GM21723 (cell line): ENCODE results near the gene FCGBP.

Experiments used
- ATAC-seq: cut with Tn5 transposase; IDR thresholded peaks from one replicate; pipeline ENCODE4 v1.9.1; 2021; ENCODE audit warnings: mild to moderate bottlenecking, moderate library complexity; ENCODE audit not compliant: unreplicated experiment

The FCGBP gene

DNA sequence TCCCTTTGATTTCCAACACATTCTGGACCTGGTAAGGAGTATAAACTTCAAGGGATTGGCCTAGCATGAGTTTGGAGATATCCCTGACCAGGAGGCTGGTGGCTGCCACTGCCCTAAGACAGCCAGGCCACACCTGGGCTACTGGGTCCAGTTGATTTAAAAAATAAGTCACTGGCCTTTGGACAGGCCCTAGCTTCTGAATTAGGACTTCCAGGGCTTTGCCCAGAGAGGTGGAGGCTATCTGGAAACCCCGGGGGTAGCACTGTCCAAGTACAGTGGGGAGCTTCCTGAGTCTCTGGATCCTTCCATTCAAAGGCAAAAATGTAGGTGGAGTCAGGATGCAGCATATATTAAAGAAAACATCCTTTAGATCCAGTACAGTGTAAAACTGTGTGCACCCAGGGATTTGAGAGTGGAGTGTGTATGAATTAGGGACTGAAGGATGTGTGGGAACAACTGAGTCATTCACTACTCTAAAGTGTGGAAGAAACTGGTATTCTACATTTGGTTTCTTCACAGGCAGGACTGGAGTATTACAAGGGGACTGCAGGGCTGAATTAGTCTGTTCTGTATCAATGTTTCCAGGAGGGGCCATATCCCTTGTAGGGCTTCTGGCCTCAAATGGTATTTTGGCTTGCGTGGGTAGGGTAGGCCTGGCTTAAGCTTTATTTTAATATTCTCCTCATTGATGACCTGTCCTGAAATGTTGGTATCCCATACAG lies 14.8 kb upstream of the FCGBP start:
- ATAC-seq = no peak

DNA sequence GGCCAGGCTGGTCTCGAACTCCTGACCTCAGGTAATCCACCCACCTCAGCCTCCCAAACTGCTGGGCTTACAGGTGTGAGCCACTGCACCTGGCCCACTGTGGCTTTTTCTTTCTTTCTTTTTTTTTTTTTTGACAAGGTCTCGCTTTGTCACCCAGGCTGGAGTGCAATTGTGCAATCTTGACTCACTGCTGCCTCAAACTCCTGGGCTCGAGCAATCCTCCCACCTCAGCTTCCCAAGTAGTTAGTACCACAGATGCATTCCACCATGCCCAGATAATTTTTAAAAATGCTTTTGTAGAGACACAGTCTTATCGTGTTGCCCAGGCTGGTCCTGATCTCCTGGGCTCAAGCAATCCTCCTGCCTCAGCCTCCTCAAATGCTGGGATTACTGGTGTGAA lies 12.1 kb upstream of the FCGBP start:
- no peak for ATAC-seq

DNA sequence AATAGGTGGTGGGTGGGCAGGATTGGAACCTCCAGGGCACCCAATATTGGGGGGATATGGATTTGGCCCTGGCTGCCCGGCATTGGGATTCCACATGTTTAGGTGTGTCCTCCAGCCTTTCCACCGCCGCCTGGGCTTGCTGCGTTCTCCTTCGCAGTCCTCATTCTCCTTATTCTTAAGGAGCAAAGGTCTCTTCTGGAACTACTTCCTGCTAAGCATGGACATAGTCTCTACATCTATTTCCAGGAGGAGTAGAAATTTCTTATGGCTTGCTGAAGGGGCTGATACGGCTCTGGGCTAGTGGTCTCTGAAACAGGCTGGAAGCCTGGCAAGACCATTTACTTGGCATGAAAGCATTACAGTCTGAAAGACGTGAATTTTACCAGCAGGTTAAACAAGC lies 9.2 kb upstream of the FCGBP start:
- ATAC-seq = no peak

DNA sequence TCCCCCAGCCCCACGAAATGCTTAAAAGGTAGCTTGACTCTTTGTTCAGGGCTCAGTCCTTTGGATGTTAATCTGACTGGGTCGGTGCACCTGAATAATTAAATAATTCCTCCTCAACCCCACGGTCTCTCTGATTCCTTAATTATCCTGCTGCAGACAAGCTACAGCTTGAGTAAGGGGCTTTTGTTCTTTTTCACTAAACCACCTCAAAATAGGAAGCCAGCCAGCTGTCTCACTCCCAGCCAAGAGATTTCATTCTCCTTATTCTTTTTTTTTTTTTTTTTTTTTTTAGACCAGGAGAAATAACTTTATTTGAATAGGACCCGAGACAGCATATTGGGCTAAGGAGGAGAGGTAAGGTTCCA lies 7.9 kb upstream of the FCGBP start:
- ATAC-seq = no peak

DNA sequence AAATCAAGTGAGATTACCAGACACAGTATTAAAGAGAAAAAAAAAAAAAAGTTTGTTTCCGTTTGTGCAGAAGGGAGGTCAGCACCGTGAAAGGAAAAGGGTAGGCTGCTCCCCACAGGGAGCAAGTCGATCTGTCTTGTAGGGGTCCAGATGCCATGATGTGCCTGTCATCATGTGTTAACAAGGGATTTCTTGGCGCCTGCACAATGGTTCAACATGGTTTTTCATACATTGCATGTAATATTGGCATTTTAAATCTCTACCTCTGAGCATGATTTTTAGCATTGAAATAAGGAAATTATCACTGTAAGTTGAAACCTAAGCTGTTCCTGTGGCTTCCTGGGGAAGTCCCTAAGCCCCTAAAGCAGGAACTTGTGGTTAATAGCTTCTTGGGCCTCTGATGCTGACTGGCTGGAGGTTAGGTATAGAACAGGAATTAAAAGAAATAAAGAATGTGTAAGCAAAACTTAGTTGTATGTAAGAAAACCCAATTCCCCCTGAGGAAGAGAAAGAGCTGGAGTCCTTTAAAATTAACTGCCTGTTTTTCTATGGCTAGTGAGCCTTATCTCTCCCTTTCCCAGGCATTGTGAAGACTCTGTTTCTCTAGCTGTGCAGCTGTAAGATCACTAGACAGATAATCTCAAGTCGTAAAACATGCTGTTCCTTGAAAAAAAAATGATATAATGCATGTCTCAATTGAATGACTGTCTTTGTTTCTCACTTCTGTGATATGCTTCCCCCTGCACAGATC lies 7.4 kb upstream of the FCGBP start:
- peak; percentile 81 for ATAC-seq

DNA sequence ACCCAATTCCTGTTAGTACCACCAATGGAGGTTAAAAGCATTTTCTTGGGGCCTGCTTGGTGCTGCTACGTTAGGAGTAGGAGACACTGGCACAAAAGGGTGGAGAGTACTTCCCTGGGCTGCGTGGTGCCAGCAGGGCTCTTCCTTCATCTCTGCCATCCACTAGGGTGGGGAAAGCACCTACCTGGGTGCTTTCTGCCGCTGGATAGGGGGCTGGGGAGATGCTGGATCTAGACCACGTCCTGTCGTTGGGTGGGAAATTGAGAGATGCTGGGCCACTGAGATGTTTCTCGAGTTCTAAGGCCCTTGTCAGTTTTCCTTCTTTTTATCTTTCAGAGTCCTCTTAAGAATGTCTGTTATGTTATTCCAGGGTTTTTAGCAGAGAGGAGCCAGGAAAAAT lies 6.7 kb upstream of the FCGBP start:
- no peak for ATAC-seq

DNA sequence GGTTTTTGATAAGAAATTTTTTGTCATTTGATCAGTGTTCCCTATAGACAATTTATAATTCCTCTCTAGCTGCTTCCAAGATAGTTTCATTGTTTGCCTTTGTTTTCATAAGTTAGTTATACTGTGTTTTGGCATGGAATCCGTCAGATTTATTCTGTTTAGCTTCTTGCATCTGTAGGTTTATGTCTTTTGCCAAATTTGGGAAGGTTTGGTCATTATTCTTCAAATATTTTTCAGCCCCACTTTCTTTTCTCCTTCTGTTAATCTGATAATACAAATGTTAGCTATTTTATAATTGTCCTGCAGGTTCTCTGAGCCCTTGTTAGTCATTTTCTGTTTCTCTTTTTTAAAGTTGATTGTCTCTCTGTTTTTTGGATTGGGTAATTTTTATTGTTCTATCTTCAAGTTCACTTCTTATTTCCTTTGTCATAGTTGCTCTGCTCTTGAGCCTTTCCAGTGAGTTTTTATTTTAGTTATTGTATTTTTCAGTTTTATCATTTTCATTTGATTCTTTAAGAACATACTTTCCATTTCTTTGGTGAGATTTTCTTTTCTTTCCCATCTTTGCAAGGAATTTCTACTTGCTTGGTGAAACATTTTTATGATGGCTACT lies 5.9 kb upstream of the FCGBP start:
- no peak for ATAC-seq

DNA sequence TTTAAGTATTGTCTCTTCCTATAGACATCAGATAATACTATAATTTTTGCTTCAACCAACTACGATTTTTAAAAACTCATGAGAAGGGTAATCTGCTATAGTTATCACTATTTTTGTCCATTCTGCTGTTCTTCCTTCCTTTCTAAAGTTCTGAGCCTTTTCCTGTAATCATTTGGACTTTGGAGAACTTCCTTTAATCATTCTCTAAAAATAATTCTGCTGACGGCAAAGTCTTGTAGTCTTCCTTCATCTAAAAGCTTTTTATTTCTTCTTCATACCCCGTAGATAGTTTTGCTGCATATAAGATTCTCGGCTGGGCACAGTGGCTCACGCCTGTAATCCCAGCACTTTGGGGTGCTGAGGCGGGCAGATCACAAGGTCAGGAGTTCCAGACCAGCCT lies 5.1 kb upstream of the FCGBP start:
- ATAC-seq = no peak

DNA sequence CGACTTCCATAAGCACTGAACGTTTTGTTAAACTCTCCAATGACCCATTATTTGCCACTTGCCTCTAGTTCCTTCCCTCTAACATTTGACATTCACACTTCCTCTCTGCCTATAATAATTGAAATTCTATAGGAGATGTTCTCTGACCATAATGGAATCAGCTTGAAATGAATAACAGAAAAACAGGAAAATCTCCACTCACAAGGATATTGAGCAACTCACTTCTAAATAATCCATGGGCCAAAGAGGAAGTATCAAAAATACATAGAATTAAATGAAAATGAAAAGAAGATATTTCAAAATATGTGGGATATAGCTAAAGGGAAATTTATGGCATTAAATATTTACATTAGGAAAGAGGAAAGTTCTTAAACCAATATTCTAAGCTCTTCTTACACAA lies 3.4 kb upstream of the FCGBP start:
- no peak for ATAC-seq

DNA sequence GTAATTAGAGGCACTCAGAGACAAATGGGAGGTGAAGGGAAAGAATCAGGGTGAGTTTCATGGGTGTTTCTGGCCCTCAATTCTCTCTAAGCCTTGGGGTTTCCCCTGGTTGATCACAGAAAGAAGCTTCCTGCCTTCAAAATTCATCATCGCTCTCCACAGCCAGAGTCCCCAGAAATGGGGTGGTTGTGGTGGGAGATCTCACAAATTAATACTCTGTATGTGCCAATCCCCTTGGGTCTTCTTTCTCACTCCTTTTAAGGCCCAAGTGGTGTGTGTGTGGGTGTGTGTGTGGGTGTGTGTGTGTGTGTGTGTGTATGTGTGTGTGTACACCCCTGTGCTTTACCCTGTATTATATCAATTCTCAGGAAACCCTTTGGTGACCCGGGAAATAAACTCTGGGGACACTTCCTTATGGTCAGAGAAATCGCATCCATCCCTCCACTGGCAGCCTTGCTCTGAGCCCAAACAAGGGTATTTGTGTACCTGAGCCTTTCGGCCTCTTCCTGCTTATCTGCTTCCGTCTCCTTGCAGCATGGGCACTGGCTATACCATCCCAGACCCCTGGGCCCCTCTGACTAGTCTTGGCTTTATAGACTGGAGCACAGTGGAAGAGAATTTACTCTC lies 2.8 kb upstream of the FCGBP start:
- ATAC-seq = no peak

DNA sequence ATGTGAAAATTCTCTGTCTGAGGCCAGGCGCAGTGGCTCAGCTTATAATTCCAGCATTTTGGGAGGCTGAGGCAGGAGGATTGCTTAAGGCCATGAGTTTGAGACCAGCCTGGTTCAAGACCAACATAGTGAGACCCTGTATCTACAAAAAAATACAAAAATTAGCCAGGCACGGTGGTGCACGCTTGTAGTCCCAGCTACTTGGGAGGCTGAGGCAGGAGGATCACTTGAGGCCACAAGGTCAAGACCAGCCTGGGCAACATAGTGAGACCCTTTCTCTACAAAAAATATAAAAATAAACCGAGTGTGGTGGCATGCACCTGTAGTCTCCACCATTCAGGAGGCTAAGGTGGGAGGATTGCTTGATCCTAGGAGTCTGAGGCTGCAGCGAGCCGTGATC lies 2.2 kb upstream of the FCGBP start:
- no peak for ATAC-seq

DNA sequence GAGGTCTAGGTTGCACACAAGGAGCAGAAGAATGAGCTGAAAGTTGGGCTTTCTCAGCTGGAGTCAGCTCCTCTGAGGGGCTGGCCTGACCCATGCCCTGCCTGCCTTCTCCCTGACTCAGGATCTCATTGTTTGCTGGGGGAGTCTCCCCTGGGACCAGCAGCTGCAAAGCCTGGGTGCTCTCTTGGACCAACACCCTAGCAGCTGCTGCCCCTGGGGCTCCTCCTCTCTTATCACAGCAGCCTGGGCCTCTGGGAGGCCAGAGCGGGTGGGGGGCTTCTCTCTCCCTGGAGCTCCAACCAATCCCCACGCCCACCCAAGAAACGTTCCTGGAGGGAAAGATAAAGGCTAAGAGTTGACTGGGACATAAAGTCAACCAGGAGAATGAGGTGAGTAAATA lies 1.6 kb upstream of the FCGBP start:
- ATAC-seq = no peak

DNA sequence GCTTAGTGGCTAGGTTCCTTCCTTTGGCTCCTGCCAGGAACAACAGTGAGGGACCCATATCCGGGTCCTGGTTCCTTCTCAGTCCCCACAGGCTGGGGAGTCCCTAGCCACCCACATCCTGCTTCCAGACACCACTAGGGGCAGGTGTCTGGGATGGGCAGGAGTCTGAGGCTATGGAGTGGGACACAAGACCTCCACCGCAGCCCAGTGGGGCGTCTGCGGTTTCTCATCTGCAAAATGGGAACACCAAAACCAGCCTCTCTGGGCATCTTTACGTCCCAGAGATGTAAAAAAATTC lies 879 bp upstream of the FCGBP start:
- ATAC-seq = no peak

DNA sequence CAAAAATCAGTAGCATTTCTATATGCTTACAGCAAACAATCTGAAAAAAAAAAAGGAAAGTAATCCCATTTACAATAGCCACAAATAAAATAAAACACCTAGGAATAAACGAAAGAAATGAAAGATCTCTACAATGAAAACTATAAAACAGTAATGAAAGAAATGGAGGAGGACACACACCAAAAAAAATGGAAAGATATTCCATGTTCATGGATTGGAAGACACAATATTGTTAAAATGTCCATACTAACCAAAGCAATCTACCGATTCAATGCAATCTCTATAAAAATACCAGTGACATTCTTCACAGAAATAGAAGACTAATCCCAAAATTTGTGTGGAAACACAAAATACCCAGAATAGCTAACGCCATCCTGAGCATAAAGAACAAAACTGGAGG lies 4.7 kb downstream of the FCGBP start:
- ATAC-seq = no peak

DNA sequence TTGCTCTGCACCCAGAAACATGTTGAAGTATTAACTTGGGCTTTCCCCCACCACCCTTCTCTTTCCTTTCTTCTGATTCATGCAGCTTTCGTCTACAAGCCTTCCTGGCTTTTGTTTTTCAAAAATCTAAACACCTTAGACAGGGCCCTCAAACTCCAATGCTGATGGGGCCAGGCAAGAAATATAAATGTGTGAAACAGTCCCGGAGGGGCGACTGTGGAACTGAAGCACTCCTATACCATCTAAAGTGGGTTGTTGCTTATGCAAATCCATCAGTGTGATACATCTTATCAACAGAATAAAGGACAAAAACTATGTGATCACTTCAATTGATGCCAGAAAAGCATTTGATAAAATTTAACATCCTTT lies 6.1 kb downstream of the FCGBP start:
- no peak for ATAC-seq

DNA sequence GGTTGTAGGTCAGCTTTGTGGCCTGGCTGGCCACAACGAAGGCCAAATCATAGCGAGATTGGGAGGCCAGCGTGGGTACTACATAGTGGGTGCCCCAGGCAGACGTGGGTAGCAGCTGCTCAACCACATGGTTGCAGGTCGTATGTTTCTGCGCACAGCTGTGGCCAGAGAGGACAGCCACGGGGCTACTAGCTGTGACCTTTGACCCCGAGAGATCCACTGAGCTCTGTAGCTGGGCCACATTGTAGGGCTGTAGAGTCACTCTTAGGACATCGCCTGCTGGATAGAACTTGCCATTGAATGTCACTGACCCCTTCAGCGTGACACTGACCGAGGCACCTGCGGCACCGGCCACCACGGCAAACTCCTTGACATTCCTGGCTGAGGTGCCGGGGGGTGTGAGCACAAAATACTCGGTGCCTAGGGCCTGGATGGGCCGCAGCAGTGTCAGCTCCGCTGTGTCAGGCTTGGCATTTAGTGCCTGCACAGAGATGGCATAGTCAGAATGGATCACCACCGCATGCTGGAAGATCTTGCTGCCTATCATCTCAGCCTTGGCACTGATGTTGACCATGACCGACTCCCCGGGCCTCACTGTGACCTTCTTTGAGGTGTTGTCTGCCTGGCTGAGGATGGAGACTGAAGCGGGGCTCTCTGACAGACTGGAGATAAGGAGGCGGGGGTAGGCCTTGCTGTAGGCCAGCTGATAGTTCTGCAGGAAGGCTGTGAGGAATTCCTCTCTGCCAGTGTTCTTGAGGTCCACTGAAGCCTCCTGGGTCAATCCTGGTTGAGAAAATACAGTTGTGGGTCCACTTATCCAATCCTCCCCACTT lies 6.7 kb downstream of the FCGBP start:
- no peak for ATAC-seq

DNA sequence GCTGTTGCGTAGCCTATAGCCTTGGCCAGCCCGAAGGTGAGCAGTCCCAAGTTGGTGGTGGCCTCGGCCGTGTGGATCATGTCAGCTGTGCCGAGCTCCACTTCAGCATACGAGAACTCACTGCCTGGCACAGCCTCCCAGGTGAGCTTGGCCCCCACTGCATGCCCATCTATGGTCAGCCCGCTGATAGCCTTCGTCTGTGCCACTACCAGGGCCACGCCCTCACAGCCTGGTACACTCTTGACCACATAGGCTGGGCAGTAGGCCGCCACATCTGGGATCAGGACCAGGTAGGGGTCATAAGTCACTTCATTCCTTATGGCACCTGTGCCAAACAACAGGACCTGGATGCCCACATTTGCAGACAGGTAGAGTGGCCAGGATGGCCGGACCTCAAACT lies 7.4 kb downstream of the FCGBP start:
- no peak for ATAC-seq

DNA sequence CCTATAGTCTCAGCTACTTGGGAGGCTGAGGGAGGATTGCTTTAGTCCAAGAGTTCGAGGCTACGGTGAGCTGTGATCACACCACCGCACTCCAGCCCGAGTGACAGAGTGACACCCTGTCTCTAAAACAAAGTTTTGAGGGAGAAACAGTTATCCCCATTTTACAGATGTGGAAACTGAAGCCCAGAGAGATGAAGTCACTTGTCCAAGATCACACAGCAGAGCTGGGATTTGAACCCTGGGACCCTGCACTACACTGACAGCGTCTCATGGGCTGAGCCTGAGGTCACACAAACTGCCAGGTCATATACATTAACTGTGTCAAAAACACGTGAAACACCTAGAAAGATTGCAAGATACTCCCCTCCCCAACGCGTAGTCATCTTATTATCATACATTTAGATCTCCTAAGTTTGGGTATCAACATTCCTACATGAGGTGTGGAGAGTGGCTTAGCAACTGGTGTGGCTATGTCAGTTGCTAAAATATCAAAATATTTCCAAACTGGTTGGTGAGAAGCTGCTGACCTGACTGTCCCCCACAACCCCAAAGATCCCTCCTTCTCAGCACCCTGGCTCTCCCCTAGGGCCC lies 8.2 kb downstream of the FCGBP start:
- ATAC-seq = no peak

DNA sequence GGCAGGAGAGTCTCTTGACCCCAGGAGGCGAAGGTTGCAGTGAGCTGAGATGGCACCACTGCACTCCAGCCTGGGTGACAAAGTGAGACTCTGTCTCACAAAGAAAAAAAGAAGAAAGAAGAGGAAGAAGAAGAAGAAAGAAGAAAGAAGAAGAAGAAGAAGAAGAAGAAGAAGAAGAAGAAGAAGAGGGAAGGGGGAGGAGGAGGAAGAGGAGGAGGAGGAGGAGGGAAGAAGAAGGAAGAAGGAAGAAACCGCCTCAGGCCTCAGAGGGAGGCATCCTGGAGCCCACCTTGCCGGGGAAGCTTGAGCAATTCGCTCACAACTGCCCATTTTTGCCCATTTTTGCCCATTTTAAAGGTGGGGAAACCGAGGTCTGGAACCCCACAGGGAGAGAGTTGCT lies 9.5 kb downstream of the FCGBP start:
- no peak for ATAC-seq

DNA sequence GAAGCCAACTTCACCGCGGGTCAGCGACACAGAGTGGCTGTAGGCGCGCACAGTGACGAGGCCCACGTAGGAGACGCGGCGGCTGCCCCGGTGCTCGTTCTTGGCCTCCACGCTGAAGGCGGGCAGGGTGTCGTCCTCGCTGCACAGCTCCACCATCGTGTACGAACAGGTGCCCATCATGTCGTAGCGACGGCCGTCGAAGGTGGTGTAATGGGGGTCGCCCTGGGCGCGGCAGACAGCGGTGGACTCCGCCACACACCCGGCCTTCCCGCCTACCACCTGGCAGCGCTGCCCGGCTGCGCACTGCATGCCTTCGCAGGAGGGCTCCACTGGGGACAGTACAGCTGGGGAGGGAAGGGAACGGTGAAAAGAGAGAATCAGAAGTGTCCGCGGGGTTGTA lies 10.0 kb downstream of the FCGBP start:
- no peak for ATAC-seq

DNA sequence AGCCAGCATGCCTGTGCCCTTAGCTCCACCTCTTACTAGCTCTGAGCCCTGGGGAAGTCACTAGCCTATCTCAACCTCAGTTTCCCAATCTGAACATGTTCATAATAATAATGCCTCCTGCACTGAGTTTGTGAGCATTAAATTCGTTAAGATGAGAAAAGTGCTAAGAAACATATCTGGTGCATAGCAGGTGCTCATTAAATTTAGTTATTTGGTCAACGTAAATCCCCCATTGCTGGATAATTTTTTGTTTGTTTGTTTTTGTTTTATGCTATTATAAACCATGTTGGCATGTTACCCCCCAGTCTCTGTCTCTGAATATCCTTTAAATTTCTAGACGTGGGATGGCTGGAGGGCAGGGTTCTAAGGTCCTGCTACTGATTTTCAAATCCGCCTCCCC lies 10.6 kb downstream of the FCGBP start:
- ATAC-seq = no peak
